GM23248 (cell line): Measurements from ENCODE around the gene ALDH16A1. TPM values are rescaled to one million over a fixed set of nuclear protein-coding genes. Genes with fewer than 3 reads are reported as not detected.
A peak's percentile ranks its signal among the peaks of the same experiment; 100 is the strongest.

Experiments
- DNase-seq: peaks from one replicate; pipeline ENCODE4 v3.0.0-alpha.2; 2015
- H2AFZ ChIP-seq: fragments of 200-600 bp; sonication (generic); 2 replicates; pipeline ENCODE4 v1.6.1; 2016; ENCODE audit warnings: antibody characterized with exemption
- H3F3A ChIP-seq: fragments of 200-600 bp; sonication (generic); 2 replicates; pipeline ENCODE4 v1.6.1; 2016; ENCODE audit warnings: mild to moderate bottlenecking, antibody characterized with exemption, mixed run types; ENCODE audit not compliant: insufficient read depth
- H3K27ac ChIP-seq: fragments of 200-600 bp; sonication (generic); 2 replicates; pipeline ENCODE4 v1.5.1; 2016; ENCODE audit warnings: mild to moderate bottlenecking
- H3K27me3 ChIP-seq: fragments of 200-600 bp; sonication (generic); replicated peaks from 2 replicates; pipeline ENCODE4 v1.6.1; 2016; ENCODE audit warnings: mild to moderate bottlenecking; ENCODE audit not compliant: insufficient read depth
- H3K36me3 ChIP-seq: fragments of 200-600 bp; sonication (generic); 2 replicates; pipeline ENCODE4 v1.6.1; 2016; ENCODE audit warnings: low read depth, mild to moderate bottlenecking
- H3K4me1 ChIP-seq: fragments of 200-600 bp; sonication (generic); 2 replicates; pipeline ENCODE4 v1.6.1; 2016; ENCODE audit warnings: mild to moderate bottlenecking; ENCODE audit not compliant: insufficient read depth
- H3K4me2 ChIP-seq: fragments of 200-600 bp; sonication (generic); one replicate; pipeline ENCODE4 v1.6.1; 2016; ENCODE audit warnings: mild to moderate bottlenecking; ENCODE audit not compliant: unreplicated experiment
- H3K4me3 ChIP-seq: fragments of 200-600 bp; sonication (generic); 2 replicates; pipeline ENCODE4 v1.5.1; 2016; ENCODE audit warnings: mild to moderate bottlenecking
- H3K79me2 ChIP-seq: fragments of 200-600 bp; sonication (generic); 2 replicates; pipeline ENCODE4 v1.6.1; 2016; ENCODE audit warnings: mild to moderate bottlenecking; ENCODE audit not compliant: insufficient read depth
- H3K9ac ChIP-seq: fragments of 200-600 bp; sonication (generic); 2 replicates; pipeline ENCODE4 v1.6.1; 2016; ENCODE audit warnings: mild to moderate bottlenecking
- H3K9me2 ChIP-seq: fragments of 200-600 bp; sonication (generic); 2 replicates; pipeline ENCODE4 v1.6.1; 2016; ENCODE audit warnings: mixed run types, mild to moderate bottlenecking, moderate library complexity; ENCODE audit not compliant: insufficient read depth
- H3K9me3 ChIP-seq: fragments of 200-600 bp; sonication (generic); one replicate; pipeline ENCODE4 v1.6.1; 2017; ENCODE audit warnings: low read depth
- H4K20me1 ChIP-seq: fragments of 200-600 bp; sonication (generic); 2 replicates; pipeline ENCODE4 v1.6.0; 2016; ENCODE audit not compliant: insufficient read depth
- EZH2 ChIP-seq: fragments of 200-600 bp; sonication (generic); IDR thresholded peaks from 2 replicates; pipeline ENCODE4 v1.6.1; 2018; ENCODE audit warnings: antibody characterized with exemption, mild to moderate bottlenecking; ENCODE audit not compliant: insufficient read depth, poor library complexity, severe bottlenecking
- EZH2phosphoT487 ChIP-seq: fragments of 200-600 bp; sonication (generic); IDR thresholded peaks from 2 replicates; pipeline ENCODE4 v1.6.1; 2018; ENCODE audit warnings: antibody characterized with exemption, moderate library complexity, mild to moderate bottlenecking, low read depth; ENCODE audit not compliant: insufficient read depth
- WGBS, 2 experiments: methylation state at CpG; one replicate each; pipeline ENCODE4 v1.1.6; 2015 to 2017; ENCODE audit warnings: low lambda C conversion rate in 2 of 2, low coverage in 1 of 2; ENCODE audit errors: missing lambda C conversion rate in 2 of 2; 5-methylcytosine and 5-hydroxymethylcytosine counted together
- in situ Hi-C: fragments of 300-500 bp; cut with MboI; formaldehyde crosslinking; loops from 2 replicates; pipeline ENCODE4 v1.15.0; 2020
- polyA plus RNA-seq: library from polyadenylated mRNA; unstranded; fragments of >200 nt; fragmentation: Nextera tagmentation; extraction: Ambion mirVana; gene quantifications from 2 replicates; pipeline ENCODE4 v1.2.1, GENCODE V29; 2016
- total RNA-seq: library from RNA; depleted of rRNA; stranded (reverse); fragments of >200 nt; shearing (Covaris generic); gene quantifications from 2 replicates; pipeline ENCODE4 v1.2.3, GENCODE V29; 2014

The ALDH16A1 gene
- total and polyA plus RNA-seq, 2 experiments from 2014 or later = 9.4 to 30.4 TPM

GRCh38 chr19:49414256-49414655, 38.8 kb upstream of the ALDH16A1 start:
- H3K4me1 ChIP-seq = no peaks in the 10 kb centered on the region
- no peaks in the 10 kb centered on the region for H3F3A ChIP-seq
- no peak for DNase-seq
- no peak overlapping the region for H3K27ac ChIP-seq
- H4K20me1 ChIP-seq = no peaks in the 10 kb centered on the region
- H3K36me3 ChIP-seq = no peaks in the 10 kb centered on the region
- 63 to 65% methylated on average over 3 of the region's 3 CpGs for WGBS, 2 experiments
- no peak overlapping the region for H3K4me2 ChIP-seq
- no peak for TF ChIP-seq EZH2phosphoT487
- no peak overlapping the region for H3K4me3 ChIP-seq
- no peaks in the 10 kb centered on the region for H3K9me3 ChIP-seq
- H3K27me3 ChIP-seq = peaks cover 12% of the 10 kb centered on the region
- no peaks in the 10 kb centered on the region for H3K79me2 ChIP-seq
- in situ Hi-C loops = no loop called here
- no peak overlapping the region for H2AFZ ChIP-seq
- H3K9me2 ChIP-seq = no peaks in the 10 kb centered on the region
- H3K9ac ChIP-seq = no peak overlapping the region

- Histone ChIP-seq H3K36me3 (no peaks in the 10 kb centered on the region), H3K27me3 (peaks cover 19% of the 10 kb centered on the region), H3K4me3 (no peak overlapping the region), H3F3A (no peaks in the 10 kb centered on the region), H3K4me2 (no peak overlapping the region), H4K20me1 (no peaks in the 10 kb centered on the region), H3K9ac (no peak overlapping the region), H2AFZ (no peak overlapping the region), H3K79me2 (no peaks in the 10 kb centered on the region), H3K4me1 (no peaks in the 10 kb centered on the region), H3K9me2 (no peaks in the 10 kb centered on the region), H3K9me3 (no peaks in the 10 kb centered on the region), H3K27ac (no peak overlapping the region)
- TF ChIP-seq EZH2phosphoT487 (no peak), EZH2 (no peak)
- in situ Hi-C loops = no loop called here
- 35 to 38% methylated on average over 13 to 15 of the region's 15 CpGs for WGBS, 2 experiments
- peak; percentile 45 for DNase-seq
Measured at GRCh38 chr19:49415102-49415809, 37.8 kb upstream of the ALDH16A1 start.

GRCh38 chr19:49415810-49416200, 37.2 kb upstream of the ALDH16A1 start:
- H2AFZ ChIP-seq = no peak overlapping the region
- peaks cover 19% of the 10 kb centered on the region for H3K27me3 ChIP-seq
- 46 to 69% methylated on average over 2 of the region's 2 CpGs for WGBS, 2 experiments
- no peak overlapping the region for H3K27ac ChIP-seq
- in situ Hi-C loops = no loop called here
- H3K9me2 ChIP-seq = no peaks in the 10 kb centered on the region
- no peak overlapping the region for H3K4me2 ChIP-seq
- no peaks in the 10 kb centered on the region for H3F3A ChIP-seq
- H3K79me2 ChIP-seq = no peaks in the 10 kb centered on the region
- no peak for DNase-seq
- no peaks in the 10 kb centered on the region for H3K4me1 ChIP-seq
- no peaks in the 10 kb centered on the region for H3K36me3 ChIP-seq
- H4K20me1 ChIP-seq = no peaks in the 10 kb centered on the region
- TF ChIP-seq EZH2 (no peak), EZH2phosphoT487 (no peak)
- H3K9me3 ChIP-seq = no peaks in the 10 kb centered on the region
- H3K4me3 ChIP-seq = no peak overlapping the region
- H3K9ac ChIP-seq = no peak overlapping the region

GRCh38 chr19:49417088-49417487, 35.9 kb upstream of the ALDH16A1 start:
- H3K9me3 ChIP-seq = no peaks in the 10 kb centered on the region
- H3K9ac ChIP-seq = no peak overlapping the region
- no peaks in the 10 kb centered on the region for H4K20me1 ChIP-seq
- 0 out of 2 replicates have a peak, but pooled peaks cover 5% of the 10 kb centered on the region for H3K4me1 ChIP-seq
- DNase-seq = no peak
- H3K27me3 ChIP-seq = peaks cover 27% of the 10 kb centered on the region
- H3K79me2 ChIP-seq = no peaks in the 10 kb centered on the region
- no peaks in the 10 kb centered on the region for H3K36me3 ChIP-seq
- WGBS, 2 experiments = 36 to 37% methylated on average over 7 of the region's 7 CpGs
- in situ Hi-C loops = no loop called here
- no peaks in the 10 kb centered on the region for H3F3A ChIP-seq
- no peak overlapping the region for H2AFZ ChIP-seq
- no peak for TF ChIP-seq EZH2phosphoT487
- H3K4me2 ChIP-seq = no peak overlapping the region
- no peak overlapping the region for H3K4me3 ChIP-seq
- H3K27ac ChIP-seq = no peak overlapping the region
- H3K9me2 ChIP-seq = no peaks in the 10 kb centered on the region
